ENCODE data around the gene HS6ST3.

HS6ST3 gene

DNA sequence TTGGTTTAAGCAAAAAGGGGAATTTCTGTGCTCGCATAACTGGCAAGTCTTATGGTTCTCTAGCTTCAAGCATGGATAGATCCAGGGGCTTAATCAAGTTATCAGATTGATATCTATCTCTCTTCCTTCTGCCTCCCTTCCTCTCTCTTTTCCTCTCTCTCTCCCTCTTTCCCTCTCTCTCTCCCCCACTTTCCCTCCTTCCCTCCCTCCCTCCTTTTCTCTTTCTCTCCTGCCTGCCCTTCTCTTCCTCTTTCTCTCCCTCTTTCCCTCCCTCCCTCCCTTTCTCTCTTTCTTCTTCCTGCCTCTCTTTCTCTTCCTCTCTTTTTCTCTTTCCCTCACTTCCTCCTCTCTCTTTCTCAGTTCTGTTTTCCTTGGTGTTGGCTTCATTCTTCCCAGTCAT, 195.8 kb downstream of the HS6ST3 start:
- no peak for TF ChIP-seq CEBPB (IDR thresholded peaks at IDR 0.05)
- no peak for TF ChIP-seq TAF1 (IDR thresholded peaks at IDR 0.05; ENCODE audit: low read depth)
- no peak for TF ChIP-seq MAX (IDR thresholded peaks at IDR 0.05)
- TF ChIP-seq EGR1 (IDR thresholded peaks at IDR 0.05), result no peak
- TF ChIP-seq NFIC (IDR thresholded peaks at IDR 0.05), result no peak
- no peak for TF ChIP-seq EP300 (IDR thresholded peaks at IDR 0.05; ENCODE audit: borderline replicate concordance)
- no peak for TF ChIP-seq CREB1 (IDR thresholded peaks at IDR 0.05; ENCODE audit: low read depth)
- no peak for TF ChIP-seq USF1 (IDR thresholded peaks at IDR 0.05)
- TF ChIP-seq TCF12 (IDR thresholded peaks at IDR 0.05; ENCODE audit: low read depth), result no peak
- no peak for TF ChIP-seq RAD21 (IDR thresholded peaks at IDR 0.05; ENCODE audit: low read depth)

DNA sequence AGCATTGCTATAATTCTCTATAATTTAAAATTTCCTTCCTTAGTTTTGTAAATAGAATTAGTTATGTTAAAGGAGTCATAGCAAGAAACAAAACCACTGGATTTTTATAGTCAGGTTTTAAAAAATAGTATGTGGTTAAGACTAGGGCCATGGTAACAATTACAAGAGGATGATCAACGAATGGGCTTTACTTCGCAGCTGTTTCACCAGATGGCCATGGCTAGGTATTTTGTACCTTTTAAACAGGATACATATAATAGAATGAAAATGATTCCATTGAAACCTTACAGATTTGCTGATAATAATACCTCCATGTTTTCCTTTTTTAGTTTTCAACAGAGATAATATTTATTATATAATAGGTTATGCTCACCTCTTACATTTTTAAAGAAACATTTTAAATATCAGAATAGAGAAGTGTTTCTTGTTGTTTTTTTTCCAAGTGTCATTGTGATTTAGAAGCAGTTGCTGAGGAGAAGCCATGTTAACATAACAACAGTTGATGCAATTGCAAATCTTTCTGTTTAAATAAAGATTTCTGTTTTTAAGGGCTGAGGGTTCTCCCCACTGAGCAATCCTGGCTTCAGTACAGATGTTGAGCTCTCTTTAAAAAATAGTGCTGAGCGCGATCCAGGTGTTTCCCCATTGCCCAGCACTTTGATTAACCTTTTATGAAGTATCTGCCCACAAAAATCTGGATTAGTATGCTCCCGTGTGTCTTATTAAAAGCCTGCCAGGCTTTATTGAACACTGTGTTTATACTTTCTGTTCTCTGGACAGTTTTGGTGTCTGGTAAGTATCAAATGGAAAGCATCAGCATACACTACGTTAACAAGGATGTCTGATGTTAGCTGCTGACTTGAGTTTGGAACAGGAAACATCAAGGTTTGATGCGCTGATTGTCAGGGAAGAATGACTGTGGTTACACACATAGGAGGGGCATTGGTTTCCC, 205.3 kb downstream of the HS6ST3 start:
- TF ChIP-seq REST (IDR thresholded peaks at IDR 0.05; ENCODE audit: low read depth), result no peak
- no peak for TF ChIP-seq TAF1 (IDR thresholded peaks at IDR 0.05; ENCODE audit: low read depth)
- TF ChIP-seq EP300 (IDR thresholded peaks at IDR 0.05; ENCODE audit: borderline replicate concordance), result no peak
- no peak for TF ChIP-seq CREB1 (IDR thresholded peaks at IDR 0.05; ENCODE audit: low read depth)
- TF ChIP-seq ZBTB7A (IDR thresholded peaks at IDR 0.05; ENCODE audit: low read depth), result no peak
- no peak for TF ChIP-seq FOXM1 (IDR thresholded peaks at IDR 0.05; ENCODE audit: borderline replicate concordance, low read depth)
- no peak for TF ChIP-seq NFIC (IDR thresholded peaks at IDR 0.05)
- TF ChIP-seq TEAD4 (IDR thresholded peaks at IDR 0.05), result no peak

DNA sequence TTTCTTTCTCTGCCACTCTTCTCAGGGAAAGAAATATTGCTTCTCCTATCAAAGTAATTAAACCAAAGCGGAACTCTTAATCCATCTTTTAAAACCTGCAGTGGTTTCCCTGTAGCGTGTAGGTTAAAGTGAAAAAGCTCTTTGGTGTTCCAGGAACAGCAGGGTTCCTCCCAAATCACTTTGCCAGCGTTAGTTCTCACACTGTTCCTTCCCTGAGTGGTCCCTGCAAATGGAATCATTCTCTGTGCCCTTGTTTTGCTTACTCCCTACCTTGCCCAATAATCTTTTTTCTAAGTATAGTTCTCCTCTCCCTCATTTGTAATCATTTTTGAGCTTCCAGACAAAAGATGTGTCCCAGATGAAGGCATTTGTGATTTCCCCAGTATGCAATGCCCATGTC, 207.5 kb downstream of the HS6ST3 start:
- TF ChIP-seq TEAD4 (IDR thresholded peaks at IDR 0.05), result no peak
- no peak for TF ChIP-seq FOXM1 (IDR thresholded peaks at IDR 0.05; ENCODE audit: borderline replicate concordance, low read depth)
- TF ChIP-seq RAD21 (IDR thresholded peaks at IDR 0.05; ENCODE audit: low read depth), result no peak
- TF ChIP-seq ZBTB7A (IDR thresholded peaks at IDR 0.05; ENCODE audit: low read depth), result no peak
- no peak for TF ChIP-seq TCF12 (IDR thresholded peaks at IDR 0.05; ENCODE audit: low read depth)

DNA sequence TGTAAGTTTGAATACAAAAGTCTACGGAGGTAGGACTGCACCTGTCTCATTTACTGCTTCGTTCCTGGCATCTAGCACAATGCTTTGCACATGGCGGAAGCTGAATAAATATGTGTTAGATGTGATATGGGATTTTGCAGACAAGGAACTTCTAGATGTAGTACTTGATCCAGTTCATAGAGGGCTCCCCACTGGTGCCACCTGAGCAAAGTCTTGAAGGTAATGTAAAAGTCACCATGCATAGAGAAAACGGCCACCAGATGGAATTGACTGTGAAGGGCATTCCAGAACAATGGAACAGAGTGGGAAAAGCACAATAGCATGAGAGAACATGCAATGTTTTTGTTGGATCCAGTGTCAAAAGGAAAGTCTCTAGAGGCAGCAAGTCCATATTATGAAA, 209.3 kb downstream of the HS6ST3 start:
- TF ChIP-seq FOXM1 (IDR thresholded peaks at IDR 0.05; ENCODE audit: borderline replicate concordance, low read depth) (no peak), TAF1 (IDR thresholded peaks at IDR 0.05; ENCODE audit: low read depth) (no peak), EP300 (IDR thresholded peaks at IDR 0.05; ENCODE audit: borderline replicate concordance) (no peak), YY1 (IDR thresholded peaks at IDR 0.05; ENCODE audit: low read depth) (no peak), NFIC (IDR thresholded peaks at IDR 0.05) (no peak), REST (IDR thresholded peaks at IDR 0.05; ENCODE audit: low read depth) (no peak), CREB1 (IDR thresholded peaks at IDR 0.05; ENCODE audit: low read depth) (no peak), EGR1 (IDR thresholded peaks at IDR 0.05) (no peak)

- no peak for TF ChIP-seq CREB1 (IDR thresholded peaks at IDR 0.05; ENCODE audit: low read depth)
- TF ChIP-seq TCF12 (IDR thresholded peaks at IDR 0.05; ENCODE audit: low read depth), result no peak
- TF ChIP-seq YY1 (IDR thresholded peaks at IDR 0.05; ENCODE audit: low read depth), result no peak
- no peak for TF ChIP-seq EP300 (IDR thresholded peaks at IDR 0.05; ENCODE audit: borderline replicate concordance)
- TF ChIP-seq USF1 (IDR thresholded peaks at IDR 0.05), result no peak
- no peak for TF ChIP-seq TEAD4 (IDR thresholded peaks at IDR 0.05)
- no peak for TF ChIP-seq FOXM1 (IDR thresholded peaks at IDR 0.05; ENCODE audit: borderline replicate concordance, low read depth)
- no peak for TF ChIP-seq CEBPB (IDR thresholded peaks at IDR 0.05)
- no peak for TF ChIP-seq NFIC (IDR thresholded peaks at IDR 0.05)
- no peak for TF ChIP-seq REST (IDR thresholded peaks at IDR 0.05; ENCODE audit: low read depth)
- no peak for TF ChIP-seq TAF1 (IDR thresholded peaks at IDR 0.05; ENCODE audit: low read depth)
- no peak for TF ChIP-seq ZBTB7A (IDR thresholded peaks at IDR 0.05; ENCODE audit: low read depth)
Observed at GRCh38 chr13:96308568-96308967, 218.7 kb downstream of the HS6ST3 start.
